Measurements from ENCODE around the gene C17orf75.

Gene C17orf75

DNA sequence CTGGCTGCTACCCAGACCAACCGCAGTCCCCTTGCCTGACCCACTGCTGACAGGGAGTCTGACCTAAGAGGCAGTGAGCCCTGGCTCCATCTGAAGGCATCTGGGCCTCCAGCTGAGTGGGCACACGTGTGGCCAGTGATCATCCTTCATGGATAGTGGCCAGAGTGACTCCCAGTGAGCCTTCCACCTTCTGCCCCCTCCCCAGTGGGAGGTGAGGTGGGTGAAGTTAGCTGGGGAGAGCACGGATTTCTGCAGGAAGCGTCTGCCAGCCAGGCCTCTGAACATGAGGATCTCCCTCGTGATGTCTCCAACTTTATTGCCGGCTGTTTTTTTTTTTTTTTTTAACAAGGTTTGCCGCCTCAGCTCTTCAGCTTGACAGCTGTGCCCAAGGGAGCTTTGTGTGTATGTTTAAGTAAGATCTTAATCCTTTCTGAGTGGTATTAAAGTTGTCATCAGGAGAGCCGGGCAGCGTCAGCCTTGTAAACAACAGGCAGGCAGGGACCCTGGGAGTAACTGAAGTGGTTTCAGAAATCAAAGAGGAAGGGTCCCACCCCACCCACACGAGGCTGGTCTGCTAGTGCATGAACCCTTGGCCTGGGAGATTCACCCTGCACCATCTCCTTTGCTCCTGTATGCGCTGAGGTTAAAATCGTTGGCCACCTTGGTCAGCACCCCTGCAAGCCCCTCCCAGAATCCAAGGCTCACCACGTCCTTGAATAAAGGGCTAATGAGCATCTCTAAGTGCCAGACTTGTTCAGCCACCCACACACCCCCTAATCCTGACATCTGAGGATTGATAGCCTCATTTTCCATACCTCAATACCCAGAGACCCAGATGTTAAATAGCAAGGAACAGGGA, 43.0 kb downstream of the C17orf75 start (continued):
- TF ChIP-seq, protein P1, sequence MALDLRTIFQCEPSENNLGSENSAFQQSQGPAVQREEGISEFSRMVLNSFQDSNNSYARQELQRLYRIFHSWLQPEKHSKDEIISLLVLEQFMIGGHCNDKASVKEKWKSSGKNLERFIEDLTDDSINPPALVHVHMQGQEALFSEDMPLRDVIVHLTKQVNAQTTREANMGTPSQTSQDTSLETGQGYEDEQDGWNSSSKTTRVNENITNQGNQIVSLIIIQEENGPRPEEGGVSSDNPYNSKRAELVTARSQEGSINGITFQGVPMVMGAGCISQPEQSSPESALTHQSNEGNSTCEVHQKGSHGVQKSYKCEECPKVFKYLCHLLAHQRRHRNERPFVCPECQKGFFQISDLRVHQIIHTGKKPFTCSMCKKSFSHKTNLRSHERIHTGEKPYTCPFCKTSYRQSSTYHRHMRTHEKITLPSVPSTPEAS (tag by site-specific recombination; IDR thresholded peaks at IDR 0.05) = 0 out of 2 replicates have a peak, but pooled peaks have one; percentile 60
- no peak for TF ChIP-seq ZNF274 (IDR thresholded peaks at IDR 0.05; ENCODE audit: low read length)
- no peak for TF ChIP-seq ZNF274 (tag by site-specific recombination; IDR thresholded peaks at IDR 0.05; ENCODE audit: borderline replicate concordance)
- peak; percentile 96 for TF ChIP-seq ZNF561 (tag by site-specific recombination; IDR thresholded peaks at IDR 0.05; ENCODE audit: borderline replicate concordance)
- no peak for TF ChIP-seq ZNF776 (tag by site-specific recombination; IDR thresholded peaks at IDR 0.05; ENCODE audit: borderline replicate concordance)
- TF ChIP-seq, protein P2, sequence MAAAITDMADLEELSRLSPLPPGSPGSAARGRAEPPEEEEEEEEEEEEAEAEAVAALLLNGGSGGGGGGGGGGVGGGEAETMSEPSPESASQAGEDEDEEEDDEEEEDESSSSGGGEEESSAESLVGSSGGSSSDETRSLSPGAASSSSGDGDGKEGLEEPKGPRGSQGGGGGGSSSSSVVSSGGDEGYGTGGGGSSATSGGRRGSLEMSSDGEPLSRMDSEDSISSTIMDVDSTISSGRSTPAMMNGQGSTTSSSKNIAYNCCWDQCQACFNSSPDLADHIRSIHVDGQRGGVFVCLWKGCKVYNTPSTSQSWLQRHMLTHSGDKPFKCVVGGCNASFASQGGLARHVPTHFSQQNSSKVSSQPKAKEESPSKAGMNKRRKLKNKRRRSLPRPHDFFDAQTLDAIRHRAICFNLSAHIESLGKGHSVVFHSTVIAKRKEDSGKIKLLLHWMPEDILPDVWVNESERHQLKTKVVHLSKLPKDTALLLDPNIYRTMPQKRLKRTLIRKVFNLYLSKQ (tag by site-specific recombination; IDR thresholded peaks at IDR 0.05; ENCODE audit: borderline replicate concordance) = no peak
- peak; percentile 38; the same call in 1 of the 2 replicates for TF ChIP-seq ZNF623 (tag by site-specific recombination; IDR thresholded peaks at IDR 0.05)
- TF ChIP-seq, protein P3, sequence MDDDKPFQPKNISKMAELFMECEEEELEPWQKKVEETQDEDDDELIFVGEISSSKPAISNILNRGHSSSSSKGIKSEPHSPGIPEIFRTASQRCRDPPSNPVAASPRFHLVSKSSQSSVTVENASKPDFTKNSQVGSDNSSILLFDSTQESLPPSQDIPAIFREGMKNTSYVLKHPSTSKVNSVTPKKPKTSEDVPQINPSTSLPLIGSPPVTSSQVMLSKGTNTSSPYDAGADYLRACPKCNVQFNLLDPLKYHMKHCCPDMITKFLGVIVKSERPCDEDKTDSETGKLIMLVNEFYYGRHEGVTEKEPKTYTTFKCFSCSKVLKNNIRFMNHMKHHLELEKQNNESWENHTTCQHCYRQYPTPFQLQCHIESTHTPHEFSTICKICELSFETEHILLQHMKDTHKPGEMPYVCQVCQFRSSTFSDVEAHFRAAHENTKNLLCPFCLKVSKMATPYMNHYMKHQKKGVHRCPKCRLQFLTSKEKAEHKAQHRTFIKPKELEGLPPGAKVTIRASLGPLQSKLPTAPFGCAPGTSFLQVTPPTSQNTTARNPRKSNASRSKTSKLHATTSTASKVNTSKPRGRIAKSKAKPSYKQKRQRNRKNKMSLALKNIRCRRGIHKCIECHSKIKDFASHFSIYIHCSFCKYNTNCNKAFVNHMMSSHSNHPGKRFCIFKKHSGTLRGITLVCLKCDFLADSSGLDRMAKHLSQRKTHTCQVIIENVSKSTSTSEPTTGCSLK (tag by site-specific recombination; IDR thresholded peaks at IDR 0.05) = no peak
- peak; percentile 98 for TF ChIP-seq OSR2 (tag by site-specific recombination; IDR thresholded peaks at IDR 0.05)
- TF ChIP-seq ZNF830 (tag by site-specific recombination; IDR thresholded peaks at IDR 0.05; ENCODE audit: low read depth) = no peak
- TF ChIP-seq ZNF214 (tag by site-specific recombination; IDR thresholded peaks at IDR 0.05; ENCODE audit: borderline replicate concordance) = no peak
- TF ChIP-seq ZFP69B (tag by site-specific recombination; IDR thresholded peaks at IDR 0.05) = 0 out of 2 replicates have a peak, but pooled peaks have one; percentile 35
- TF ChIP-seq WT1 (tag by site-specific recombination; IDR thresholded peaks at IDR 0.05) = peak; percentile 99
- TF ChIP-seq ZNF660 (tag by site-specific recombination; IDR thresholded peaks at IDR 0.05) = no peak
- no peak for TF ChIP-seq ZNF621 (tag by site-specific recombination; IDR thresholded peaks at IDR 0.05)
- TF ChIP-seq ZNF785 (tag by site-specific recombination; IDR thresholded peaks at IDR 0.05) = no peak
- TF ChIP-seq ZBTB21 (tag by site-specific recombination; IDR thresholded peaks at IDR 0.05) = peak; percentile 60; the same call in 1 of the 2 replicates
- 0 out of 2 replicates have a peak, but pooled peaks have one; percentile 8 for TF ChIP-seq ZNF600 (tag by site-specific recombination; IDR thresholded peaks at IDR 0.05)
- no peak for TF ChIP-seq ZNF670 (tag by site-specific recombination; IDR thresholded peaks at IDR 0.05; ENCODE audit: low read depth)
- TF ChIP-seq IKZF3 (tag by site-specific recombination; IDR thresholded peaks at IDR 0.05) = peak; percentile 85
- TF ChIP-seq, protein P4, sequence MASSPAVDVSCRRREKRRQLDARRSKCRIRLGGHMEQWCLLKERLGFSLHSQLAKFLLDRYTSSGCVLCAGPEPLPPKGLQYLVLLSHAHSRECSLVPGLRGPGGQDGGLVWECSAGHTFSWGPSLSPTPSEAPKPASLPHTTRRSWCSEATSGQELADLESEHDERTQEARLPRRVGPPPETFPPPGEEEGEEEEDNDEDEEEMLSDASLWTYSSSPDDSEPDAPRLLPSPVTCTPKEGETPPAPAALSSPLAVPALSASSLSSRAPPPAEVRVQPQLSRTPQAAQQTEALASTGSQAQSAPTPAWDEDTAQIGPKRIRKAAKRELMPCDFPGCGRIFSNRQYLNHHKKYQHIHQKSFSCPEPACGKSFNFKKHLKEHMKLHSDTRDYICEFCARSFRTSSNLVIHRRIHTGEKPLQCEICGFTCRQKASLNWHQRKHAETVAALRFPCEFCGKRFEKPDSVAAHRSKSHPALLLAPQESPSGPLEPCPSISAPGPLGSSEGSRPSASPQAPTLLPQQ (tag by site-specific recombination; IDR thresholded peaks at IDR 0.05) = peak; percentile 48; the same call in 1 of the 2 replicates
- TF ChIP-seq ZNF792 (tag by site-specific recombination; IDR thresholded peaks at IDR 0.05) = peak; percentile 83; the same call in 1 of the 2 replicates
- TF ChIP-seq, protein P5, sequence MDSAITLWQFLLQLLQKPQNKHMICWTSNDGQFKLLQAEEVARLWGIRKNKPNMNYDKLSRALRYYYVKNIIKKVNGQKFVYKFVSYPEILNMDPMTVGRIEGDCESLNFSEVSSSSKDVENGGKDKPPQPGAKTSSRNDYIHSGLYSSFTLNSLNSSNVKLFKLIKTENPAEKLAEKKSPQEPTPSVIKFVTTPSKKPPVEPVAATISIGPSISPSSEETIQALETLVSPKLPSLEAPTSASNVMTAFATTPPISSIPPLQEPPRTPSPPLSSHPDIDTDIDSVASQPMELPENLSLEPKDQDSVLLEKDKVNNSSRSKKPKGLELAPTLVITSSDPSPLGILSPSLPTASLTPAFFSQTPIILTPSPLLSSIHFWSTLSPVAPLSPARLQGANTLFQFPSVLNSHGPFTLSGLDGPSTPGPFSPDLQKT (IDR thresholded peaks at IDR 0.05; ENCODE audit: borderline replicate concordance, low read depth, low read length) = no peak
- TF ChIP-seq GFI1B (tag by site-specific recombination; IDR thresholded peaks at IDR 0.05) = peak; percentile 82
- no peak for TF ChIP-seq ZNF624 (tag by site-specific recombination; IDR thresholded peaks at IDR 0.05)
- TF ChIP-seq ZNF768 (tag by site-specific recombination; IDR thresholded peaks at IDR 0.05) = no peak
- TF ChIP-seq PRDM1 (tag by site-specific recombination; IDR thresholded peaks at IDR 0.05) = no peak
- TF ChIP-seq ZNF155 (tag by site-specific recombination; IDR thresholded peaks at IDR 0.05) = no peak
- no peak for TF ChIP-seq ZNF791 (tag by site-specific recombination; IDR thresholded peaks at IDR 0.05)
- no peak for TF ChIP-seq RBAK (tag by site-specific recombination; IDR thresholded peaks at IDR 0.05)
- TF ChIP-seq ZNF221 (tag by site-specific recombination; IDR thresholded peaks at IDR 0.05; ENCODE audit: borderline replicate concordance) = 0 out of 2 replicates have a peak, but pooled peaks have one; percentile 51
- TF ChIP-seq, protein P6, sequence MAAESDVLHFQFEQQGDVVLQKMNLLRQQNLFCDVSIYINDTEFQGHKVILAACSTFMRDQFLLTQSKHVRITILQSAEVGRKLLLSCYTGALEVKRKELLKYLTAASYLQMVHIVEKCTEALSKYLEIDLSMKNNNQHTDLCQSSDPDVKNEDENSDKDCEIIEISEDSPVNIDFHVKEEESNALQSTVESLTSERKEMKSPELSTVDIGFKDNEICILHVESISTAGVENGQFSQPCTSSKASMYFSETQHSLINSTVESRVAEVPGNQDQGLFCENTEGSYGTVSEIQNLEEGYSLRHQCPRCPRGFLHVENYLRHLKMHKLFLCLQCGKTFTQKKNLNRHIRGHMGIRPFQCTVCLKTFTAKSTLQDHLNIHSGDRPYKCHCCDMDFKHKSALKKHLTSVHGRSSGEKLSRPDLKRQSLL (tag by site-specific recombination; IDR thresholded peaks at IDR 0.05) = no peak

All from HEK293 (cell line).